NCI-H128 (cell line): ENCODE data around the gene XPR1.

Experiments used
- DNase-seq: peaks from one replicate; lab custom pipeline; 2025; ENCODE audit not compliant: unreplicated experiment; lab: John Stamatoyannopoulos, UW

XPR1 gene

GRCh38 chr1:180884588-180885300, 252.9 kb downstream of the XPR1 start:
- DNase-seq = no peak

GRCh38 chr1:180886338-180886737, 254.5 kb downstream of the XPR1 start:
- no peak for DNase-seq

- no peak for DNase-seq
Observed at GRCh38 chr1:180887841-180888240, 256.0 kb downstream of the XPR1 start.

- no peak for DNase-seq
Observed at GRCh38 chr1:180888870-180889269, 257.0 kb downstream of the XPR1 start.

- no peak for DNase-seq
Observed at GRCh38 chr1:180889325-180889724, 257.5 kb downstream of the XPR1 start.

GRCh38 chr1:180892272-180892671, 260.4 kb downstream of the XPR1 start:
- no peak for DNase-seq

GRCh38 chr1:180892675-180893074, 260.9 kb downstream of the XPR1 start:
- DNase-seq = no peak

- DNase-seq = no peak
Observed at GRCh38 chr1:180893614-180894013, 261.8 kb downstream of the XPR1 start.

- no peak for DNase-seq
Observed at GRCh38 chr1:180896161-180896560, 264.3 kb downstream of the XPR1 start.

- DNase-seq = no peak
Observed at GRCh38 chr1:180898441-180899219, 266.8 kb downstream of the XPR1 start.

GRCh38 chr1:180899262-180899661, 267.4 kb downstream of the XPR1 start:
- DNase-seq = no peak

- no peak for DNase-seq
Observed at GRCh38 chr1:180901076-180901990, 269.5 kb downstream of the XPR1 start.

- no peak for DNase-seq
Observed at GRCh38 chr1:180902541-180902940, 270.7 kb downstream of the XPR1 start.

GRCh38 chr1:180905927-180906326, 274.1 kb downstream of the XPR1 start:
- no peak for DNase-seq

- no peak for DNase-seq
Observed at GRCh38 chr1:180906511-180906910, 274.7 kb downstream of the XPR1 start.

- no peak for DNase-seq
Observed at GRCh38 chr1:180907313-180908055, 275.7 kb downstream of the XPR1 start.

GRCh38 chr1:180908074-180908765, 276.4 kb downstream of the XPR1 start:
- no peak for DNase-seq

GRCh38 chr1:180909005-180909414, 277.2 kb downstream of the XPR1 start:
- DNase-seq = no peak

- no peak for DNase-seq
Observed at GRCh38 chr1:180909462-180909976, 277.7 kb downstream of the XPR1 start.

- no peak for DNase-seq
Observed at GRCh38 chr1:180911640-180912191, 279.9 kb downstream of the XPR1 start.
